ENCODE results near the gene HINT2. TPM values are rescaled to one million over a fixed set of nuclear protein-coding genes. Genes with fewer than 3 reads are reported as not detected.

The HINT2 gene
- total RNA-seq (2021; fragmentation: NEBNext Ultra II Directional; extraction: Animal tissue kit (Norgen Biotek cat#: 25700)): 10 to 100 TPM; 23.3 to 35.3 (median 34.6) TPM
- long read RNA-seq, transcript HINT2-201 (5 exons, 628 nt): major isoform, 18 of 23 reads
- long read RNA-seq, partial matches to known transcripts: 0 of 23 reads
- long read RNA-seq, other reads (novel, unspliced or antisense): 3 of 23 reads

DNA sequence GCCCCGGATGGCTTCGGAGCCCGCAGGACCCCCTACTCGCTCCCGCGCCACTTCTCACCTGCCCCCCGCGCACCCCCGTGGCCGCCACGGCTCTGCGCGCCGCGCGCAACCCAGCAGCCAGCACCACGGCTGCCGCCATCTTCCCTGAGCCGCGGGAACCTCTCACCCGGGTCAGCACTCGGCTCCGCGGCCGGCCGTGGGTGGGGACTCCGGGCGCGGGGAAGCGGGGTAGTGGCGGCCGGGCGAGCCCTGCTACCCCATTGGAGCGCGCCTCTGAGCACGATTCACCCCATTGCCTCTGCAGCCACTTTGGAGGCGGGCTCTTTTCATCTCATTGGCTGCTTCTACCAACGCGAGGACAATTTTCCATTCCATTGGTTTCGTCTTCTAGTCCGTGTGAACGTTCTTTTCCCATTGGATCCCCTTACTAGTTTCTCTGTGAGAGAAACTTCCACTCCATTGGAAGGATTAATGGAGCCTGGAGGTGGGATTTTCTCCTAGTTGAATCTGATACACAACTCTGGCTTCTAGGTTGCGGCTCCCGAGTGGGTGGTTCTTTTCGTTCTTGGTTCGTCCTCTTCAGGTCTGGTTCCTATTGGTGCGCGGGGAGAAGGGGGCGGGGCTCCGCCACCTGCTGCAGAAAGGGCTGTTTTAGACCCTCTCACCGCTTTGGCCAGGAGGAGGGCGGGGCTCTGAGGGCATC, at the start of gene HINT2:
Gene HINT2, minus strand, starts transcription at position 202 of the 703 bp plus-strand sequence. Its CDS starts 63 bp downstream, at position 139.
- H3K36me3 Mint-ChIP-seq (ENCODE audit: low read depth): no peaks in the 10 kb centered on the region
- no peaks in the 10 kb centered on the region for H3K9me3 Mint-ChIP-seq
- H3K27me3 Mint-ChIP-seq (ENCODE audit: insufficient read depth): peaks cover 8% of the 10 kb centered on the region; the same call in 1 of the 2 replicates
- peak within 1 kb of the TSS; percentile 91 for H3K4me3 Mint-ChIP-seq
- H3K27ac Mint-ChIP-seq: peak within 1 kb of the TSS; percentile 87
- TF ChIP-seq, protein P1, sequence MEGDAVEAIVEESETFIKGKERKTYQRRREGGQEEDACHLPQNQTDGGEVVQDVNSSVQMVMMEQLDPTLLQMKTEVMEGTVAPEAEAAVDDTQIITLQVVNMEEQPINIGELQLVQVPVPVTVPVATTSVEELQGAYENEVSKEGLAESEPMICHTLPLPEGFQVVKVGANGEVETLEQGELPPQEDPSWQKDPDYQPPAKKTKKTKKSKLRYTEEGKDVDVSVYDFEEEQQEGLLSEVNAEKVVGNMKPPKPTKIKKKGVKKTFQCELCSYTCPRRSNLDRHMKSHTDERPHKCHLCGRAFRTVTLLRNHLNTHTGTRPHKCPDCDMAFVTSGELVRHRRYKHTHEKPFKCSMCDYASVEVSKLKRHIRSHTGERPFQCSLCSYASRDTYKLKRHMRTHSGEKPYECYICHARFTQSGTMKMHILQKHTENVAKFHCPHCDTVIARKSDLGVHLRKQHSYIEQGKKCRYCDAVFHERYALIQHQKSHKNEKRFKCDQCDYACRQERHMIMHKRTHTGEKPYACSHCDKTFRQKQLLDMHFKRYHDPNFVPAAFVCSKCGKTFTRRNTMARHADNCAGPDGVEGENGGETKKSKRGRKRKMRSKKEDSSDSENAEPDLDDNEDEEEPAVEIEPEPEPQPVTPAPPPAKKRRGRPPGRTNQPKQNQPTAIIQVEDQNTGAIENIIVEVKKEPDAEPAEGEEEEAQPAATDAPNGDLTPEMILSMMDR (IDR thresholded peaks at IDR 0.05): no peak
- DNase-seq: peak; percentile 100
- H3K4me1 Mint-ChIP-seq (ENCODE audit: low read depth): peaks cover 50% of the 10 kb centered on the region

DNA sequence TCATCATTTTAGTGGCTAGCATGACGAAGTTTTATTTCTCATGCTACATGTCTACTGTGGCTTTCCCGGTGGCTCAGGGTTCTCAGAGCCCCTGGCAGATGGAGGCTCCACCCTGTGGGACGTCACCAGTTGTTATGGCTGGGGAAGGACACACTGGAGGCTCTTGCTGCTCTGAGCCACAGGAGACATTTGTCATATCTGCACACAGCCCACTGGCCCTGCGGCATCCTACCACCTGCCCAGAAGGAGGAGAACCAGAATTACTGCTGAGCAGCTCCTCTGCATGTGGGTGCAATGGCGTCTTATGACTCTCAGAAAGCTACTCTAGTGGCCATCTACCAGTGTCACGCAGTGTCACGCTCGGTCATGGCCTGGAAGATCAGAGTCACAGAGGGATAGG, 48.7 kb upstream of the HINT2 start:
- TF ChIP-seq, protein P1 (IDR thresholded peaks at IDR 0.05): no peak
- H3K4me3 Mint-ChIP-seq: no peak overlapping the region
- no peaks in the 10 kb centered on the region for H3K4me1 Mint-ChIP-seq (ENCODE audit: low read depth)
- H3K9me3 Mint-ChIP-seq: no peaks in the 10 kb centered on the region
- H3K36me3 Mint-ChIP-seq (ENCODE audit: low read depth): no peaks in the 10 kb centered on the region
- no peak for DNase-seq
- no peak overlapping the region for H3K27ac Mint-ChIP-seq
- peaks cover 33% of the 10 kb centered on the region for H3K27me3 Mint-ChIP-seq (ENCODE audit: insufficient read depth)

DNA sequence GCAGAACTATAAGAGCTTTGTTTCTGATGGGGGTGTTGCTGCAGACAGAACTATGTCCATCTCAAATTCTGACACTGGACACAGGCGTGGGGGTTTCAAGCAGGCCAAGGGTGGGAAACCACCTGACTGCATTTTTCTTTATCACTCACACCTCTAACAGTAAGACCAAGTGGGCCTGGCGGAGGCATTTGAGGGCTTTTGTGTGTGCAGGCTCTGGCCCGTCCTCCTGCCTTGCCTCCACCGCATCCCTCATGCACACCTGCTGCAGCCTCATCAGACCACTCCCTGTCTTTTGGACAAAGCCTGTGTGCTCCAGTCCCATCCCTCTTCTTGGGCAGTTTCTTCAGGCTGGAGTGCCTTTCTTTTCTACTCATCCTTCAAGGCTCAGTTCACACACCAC, 47.5 kb upstream of the HINT2 start:
- DNase-seq: no peak
- H3K27ac Mint-ChIP-seq: no peak overlapping the region
- no peaks in the 10 kb centered on the region for H3K4me1 Mint-ChIP-seq (ENCODE audit: low read depth)
- TF ChIP-seq, protein P1 (IDR thresholded peaks at IDR 0.05): no peak
- H3K27me3 Mint-ChIP-seq (ENCODE audit: insufficient read depth): peaks cover 34% of the 10 kb centered on the region
- H3K4me3 Mint-ChIP-seq: no peak overlapping the region
- H3K36me3 Mint-ChIP-seq (ENCODE audit: low read depth): no peaks in the 10 kb centered on the region
- H3K9me3 Mint-ChIP-seq: no peaks in the 10 kb centered on the region

DNA sequence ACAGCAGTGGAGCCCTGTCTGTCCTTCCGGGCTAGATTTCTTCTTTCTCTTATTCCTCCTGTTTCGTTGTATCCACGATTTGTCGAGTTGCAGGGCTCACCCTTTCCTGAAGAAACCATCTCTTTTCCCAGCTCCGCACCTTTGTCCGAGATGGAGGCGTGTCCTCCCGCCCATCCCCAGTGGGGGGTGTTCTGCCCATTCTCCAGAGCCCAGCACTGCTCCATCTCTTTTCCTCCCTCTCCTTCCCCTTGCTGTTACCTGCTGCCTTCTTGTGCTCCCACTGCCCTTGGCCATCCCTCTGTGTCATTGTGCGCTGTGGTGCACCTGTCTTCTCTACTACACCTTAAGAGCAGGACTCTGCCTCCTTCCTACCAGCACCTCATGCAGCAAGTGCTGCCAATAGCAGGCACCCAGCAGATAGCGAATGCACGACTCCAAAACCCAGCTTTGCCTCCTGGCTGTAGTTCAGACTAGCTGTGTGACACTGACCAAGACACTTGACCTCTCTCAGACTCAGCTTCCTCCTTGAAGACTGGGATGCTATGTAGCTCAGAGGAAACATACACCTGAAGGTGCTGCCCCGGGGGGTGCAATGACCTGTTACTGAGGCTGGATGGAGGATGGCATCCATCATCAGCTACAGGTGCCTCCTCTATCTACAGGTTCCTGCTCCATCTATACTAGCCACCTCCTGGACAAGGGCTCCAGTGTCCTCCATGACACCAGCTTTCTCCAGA, 46.5 kb upstream of the HINT2 start:
- no peaks in the 10 kb centered on the region for H3K9me3 Mint-ChIP-seq
- DNase-seq: no peak
- H3K4me1 Mint-ChIP-seq (ENCODE audit: low read depth): no peaks in the 10 kb centered on the region
- H3K27me3 Mint-ChIP-seq (ENCODE audit: insufficient read depth): peaks cover 37% of the 10 kb centered on the region
- TF ChIP-seq, protein P1 (IDR thresholded peaks at IDR 0.05): no peak
- no peaks in the 10 kb centered on the region for H3K36me3 Mint-ChIP-seq (ENCODE audit: low read depth)
- no peak overlapping the region for H3K27ac Mint-ChIP-seq
- no peak overlapping the region for H3K4me3 Mint-ChIP-seq

DNA sequence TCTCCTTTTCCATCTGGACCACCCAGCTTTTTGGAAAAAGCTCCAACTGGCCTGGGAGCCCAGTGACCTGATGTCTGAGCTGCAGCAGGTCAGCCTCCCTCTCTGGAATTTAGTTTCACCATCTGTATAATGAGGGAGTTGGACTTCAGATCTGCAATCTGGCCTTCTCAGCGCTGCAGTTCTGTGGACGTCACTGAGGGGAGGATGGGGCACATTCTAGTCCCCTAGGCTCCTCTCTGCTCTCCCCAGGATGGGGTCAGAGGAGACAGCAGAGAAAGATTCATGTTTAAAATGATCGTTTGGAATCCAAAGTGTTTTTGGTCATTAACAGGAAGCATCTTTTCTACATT, 45.1 kb upstream of the HINT2 start:
- Mint-ChIP-seq H3K9me3 (no peaks in the 10 kb centered on the region), H3K36me3 (ENCODE audit: low read depth) (no peaks in the 10 kb centered on the region), H3K27me3 (ENCODE audit: insufficient read depth) (peaks cover 43% of the 10 kb centered on the region), H3K4me3 (no peak overlapping the region), H3K4me1 (ENCODE audit: low read depth) (no peaks in the 10 kb centered on the region), H3K27ac (no peak overlapping the region)
- TF ChIP-seq, protein P1 (IDR thresholded peaks at IDR 0.05): no peak
- no peak for DNase-seq

Measured in HFFc6 (cell line).